Astrocyte (in vitro differentiated cells and primary cell): ENCODE data around the gene LDHD. TPM values are rescaled to one million over a fixed set of nuclear protein-coding genes. Genes with fewer than 3 reads are reported as not detected.
A peak's percentile ranks its signal among the peaks of the same experiment; 100 is the strongest.

ENCODE experiments used
- DNase-seq: peaks from one replicate; pipeline ENCODE4 v3.0.0-alpha.2; 2010; ENCODE audit warnings: low read depth
- FAIRE-seq: peaks from 2 replicates; lab custom pipeline; 2011; peaks lifted over from hg19 to GRCh38; lab: Jason Lieb, UNC
- H2AFZ ChIP-seq: 2 replicates; pipeline ENCODE4 v1.6.0; 2012; ENCODE audit warnings: low read depth, low read length, inconsistent platforms
- H3K27ac ChIP-seq: 2 replicates; pipeline ENCODE4 v1.5.1; 2011; ENCODE audit warnings: low read depth, low read length, inconsistent platforms
- H3K27me3 ChIP-seq: 2 replicates; pipeline ENCODE4 v1.6.0; 2011; ENCODE audit warnings: low read length, inconsistent platforms; ENCODE audit not compliant: insufficient read depth
- H3K36me3 ChIP-seq: 2 replicates; pipeline ENCODE4 v1.5.1; 2011; ENCODE audit warnings: low read length, inconsistent platforms; ENCODE audit not compliant: insufficient read depth
- H3K4me1 ChIP-seq: 2 replicates; pipeline ENCODE4 v1.5.1; 2011; ENCODE audit warnings: low read length, inconsistent platforms; ENCODE audit not compliant: insufficient read depth
- H3K4me2 ChIP-seq: 2 replicates; pipeline ENCODE4 v1.6.0; 2012; ENCODE audit warnings: low read length, inconsistent platforms
- H3K4me3 ChIP-seq: 2 replicates; pipeline ENCODE4 v1.5.1; 2011; ENCODE audit warnings: low read depth, mild to moderate bottlenecking, low read length, inconsistent platforms; ENCODE audit not compliant: insufficient read depth
- H3K79me2 ChIP-seq: 2 replicates; pipeline ENCODE4 v1.6.0; 2012; ENCODE audit warnings: mild to moderate bottlenecking, low read length, inconsistent platforms; ENCODE audit not compliant: insufficient read depth
- H3K9ac ChIP-seq: 2 replicates; pipeline ENCODE4 v1.6.0; 2012; ENCODE audit warnings: mild to moderate bottlenecking, low read length, inconsistent platforms
- H3K9me3 ChIP-seq: 2 replicates; pipeline ENCODE4 v1.5.1; 2012; ENCODE audit warnings: low read depth, mild to moderate bottlenecking, low read length, inconsistent platforms; ENCODE audit not compliant: insufficient read depth
- H4K20me1 ChIP-seq: 2 replicates; pipeline ENCODE4 v1.6.0; 2012; ENCODE audit warnings: low read length, inconsistent platforms; ENCODE audit not compliant: insufficient read depth
- H3K27ac Mint-ChIP-seq: one replicate; pipeline ENCODE4 v1.8.0; 2021; ENCODE audit warnings: mild to moderate bottlenecking, mixed read lengths; ENCODE audit not compliant: unreplicated experiment
- H3K27me3 Mint-ChIP-seq: one replicate; pipeline ENCODE4 v1.8.0; 2021; ENCODE audit warnings: low read depth, mixed read lengths; ENCODE audit not compliant: unreplicated experiment
- H3K36me3 Mint-ChIP-seq: one replicate; pipeline ENCODE4 v1.8.0; 2021; ENCODE audit warnings: low read depth, mixed read lengths; ENCODE audit not compliant: unreplicated experiment
- H3K4me1 Mint-ChIP-seq: one replicate; pipeline ENCODE4 v1.8.0; 2021; ENCODE audit warnings: low read depth, mixed read lengths; ENCODE audit not compliant: unreplicated experiment
- H3K4me3 Mint-ChIP-seq: one replicate; pipeline ENCODE4 v1.8.0; 2021; ENCODE audit warnings: mild to moderate bottlenecking, moderate library complexity, mixed read lengths; ENCODE audit not compliant: unreplicated experiment
- H3K9me3 Mint-ChIP-seq: one replicate; pipeline ENCODE4 v1.8.0; 2021; ENCODE audit warnings: mild to moderate bottlenecking, mixed read lengths; ENCODE audit not compliant: unreplicated experiment
- CTCF ChIP-seq: IDR thresholded peaks from 2 replicates; pipeline ENCODE4 v1.5.1; 2011; ENCODE audit warnings: low read depth, mild to moderate bottlenecking, inconsistent platforms, low read length, moderate library complexity; ENCODE audit not compliant: insufficient read depth
- EZH2 ChIP-seq: IDR thresholded peaks from 2 replicates; pipeline ENCODE4 v1.6.1; 2012; ENCODE audit warnings: mild to moderate bottlenecking, low read length, inconsistent platforms; ENCODE audit not compliant: insufficient read depth
- total RNA-seq: library from RNA; stranded (reverse); gene quantifications from 2 replicates; pipeline ENCODE4 v1.2.1, GENCODE V29; 2021

Gene LDHD
- total RNA-seq, 1 donor from 2014 or later = not detected

DNA sequence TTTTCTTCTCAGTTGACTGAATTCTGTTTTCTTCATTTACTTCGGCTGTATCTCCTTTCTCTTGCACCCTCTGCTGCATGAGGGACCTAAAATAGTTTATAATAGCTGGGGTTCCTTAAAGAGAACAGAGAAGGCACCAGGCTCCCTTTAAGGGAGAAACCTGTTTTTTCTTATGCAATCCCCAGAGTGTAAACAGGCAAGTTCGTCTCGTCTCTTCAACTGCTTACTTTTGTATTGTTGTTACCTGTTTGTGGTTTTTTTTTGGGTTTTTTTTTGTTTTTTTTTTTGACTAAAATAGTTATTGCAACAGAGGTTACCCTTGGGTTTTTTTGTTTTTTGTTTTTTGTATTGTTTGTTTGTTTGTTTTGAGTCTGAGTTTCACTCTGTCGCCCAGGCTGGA is 3.7 kb upstream of the LDHD start:
- H2AFZ ChIP-seq = no peak overlapping the region
- DNase-seq (no peak), FAIRE-seq (no peak)
- Mint-ChIP-seq H3K4me1 (no peaks in the 10 kb centered on the region), H3K36me3 (no peaks in the 10 kb centered on the region), H3K27me3 (peaks cover 35% of the 10 kb centered on the region), H3K27ac (no peak overlapping the region), H3K4me3 (no peak overlapping the region), H3K9me3 (peaks cover 30% of the 10 kb centered on the region)
- no peaks in the 10 kb centered on the region for H3K79me2 ChIP-seq
- H3K9me3 ChIP-seq = peaks cover 6% of the 10 kb centered on the region
- no peak for TF ChIP-seq CTCF
- TF ChIP-seq EZH2 = no peak
- no peak overlapping the region for H3K9ac ChIP-seq
- no peaks in the 10 kb centered on the region for H3K4me1 ChIP-seq
- no peak overlapping the region for H3K27ac ChIP-seq
- no peaks in the 10 kb centered on the region for H3K27me3 ChIP-seq
- H3K4me2 ChIP-seq = no peak overlapping the region
- no peaks in the 10 kb centered on the region for H3K36me3 ChIP-seq
- no peak overlapping the region for H3K4me3 ChIP-seq
- no peaks in the 10 kb centered on the region for H4K20me1 ChIP-seq

DNA sequence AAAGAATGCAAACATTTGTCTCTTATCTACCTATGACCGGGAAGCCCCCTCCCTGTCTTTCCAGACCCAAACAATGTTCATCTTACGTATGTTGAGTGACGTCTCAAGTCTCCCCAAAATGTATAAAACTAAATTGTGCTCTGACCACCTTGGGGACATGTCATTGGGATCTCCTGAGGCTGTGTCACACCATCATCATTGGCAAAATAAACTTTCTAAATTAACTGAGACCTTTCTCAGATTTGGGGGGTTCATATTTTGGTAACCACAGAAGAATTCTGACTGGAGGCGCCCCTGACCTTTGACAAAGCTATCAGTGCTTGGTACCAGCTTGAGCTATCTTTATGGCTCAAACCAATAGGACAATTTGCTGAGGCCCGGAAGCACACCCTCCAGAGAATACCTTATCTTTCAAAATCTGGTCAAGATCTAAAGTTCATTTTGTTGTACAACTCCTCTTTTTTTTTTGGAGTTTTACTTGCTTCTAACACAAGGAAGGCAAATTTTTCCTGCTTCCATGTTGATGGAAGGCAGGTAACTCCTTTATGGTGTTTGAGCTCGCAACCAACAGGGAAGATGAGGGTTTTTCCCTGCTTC is 2.5 kb upstream of the LDHD start:
- Histone ChIP-seq H3K27ac (no peak overlapping the region), H2AFZ (no peak overlapping the region), H3K27me3 (no peaks in the 10 kb centered on the region), H3K9ac (no peak overlapping the region), H3K36me3 (no peaks in the 10 kb centered on the region), H3K4me1 (no peaks in the 10 kb centered on the region), H3K4me3 (no peak overlapping the region), H3K9me3 (peaks cover 6% of the 10 kb centered on the region), H4K20me1 (no peaks in the 10 kb centered on the region), H3K4me2 (no peak overlapping the region), H3K79me2 (no peaks in the 10 kb centered on the region)
- H3K27me3 Mint-ChIP-seq = peaks cover 35% of the 10 kb centered on the region
- no peaks in the 10 kb centered on the region for H3K4me1 Mint-ChIP-seq
- DNase-seq (no peak), FAIRE-seq (no peak)
- H3K27ac Mint-ChIP-seq = no peak overlapping the region
- TF ChIP-seq EZH2 (no peak), CTCF (no peak)
- H3K4me3 Mint-ChIP-seq = no peak overlapping the region
- H3K9me3 Mint-ChIP-seq = peaks cover 30% of the 10 kb centered on the region
- H3K36me3 Mint-ChIP-seq = no peaks in the 10 kb centered on the region

- Histone ChIP-seq H3K27me3 (no peaks in the 10 kb centered on the region), H3K4me1 (no peaks in the 10 kb centered on the region), H3K27ac (no peak overlapping the region), H3K79me2 (no peaks in the 10 kb centered on the region), H3K9ac (no peak overlapping the region), H3K9me3 (peaks cover 1% of the 10 kb centered on the region), H2AFZ (no peak overlapping the region), H3K4me2 (peak overlapping the region; percentile 67), H3K4me3 (no peak overlapping the region), H4K20me1 (peaks cover 5% of the 10 kb centered on the region), H3K36me3 (no peaks in the 10 kb centered on the region)
- no peak for TF ChIP-seq EZH2
- no peak for TF ChIP-seq CTCF
- Mint-ChIP-seq H3K36me3 (no peaks in the 10 kb centered on the region), H3K9me3 (peaks cover 23% of the 10 kb centered on the region), H3K4me1 (no peaks in the 10 kb centered on the region), H3K27me3 (peaks cover 40% of the 10 kb centered on the region), H3K27ac (no peak overlapping the region), H3K4me3 (no peak overlapping the region)
- DNase-seq = no peak
- FAIRE-seq = no peak
Measured at GRCh38 chr16:75116911-75117245, 298 bp upstream of the LDHD start.
